Large intestine (tissue), 3 donors: ENCODE measurements around the gene ETV6. TPM values are rescaled to one million over a fixed set of nuclear protein-coding genes. Genes with fewer than 3 reads are reported as not detected.

Experiments
- DNase-seq, 2 donors: peaks; one replicate each; pipeline versions ENCODE4 v3.0.0 to v3.0.0-alpha.2; 2013
- H3K27ac ChIP-seq: one replicate; pipeline ENCODE4 v1.5.1; 2013; ENCODE audit warnings: low read length
- H3K27me3 ChIP-seq: 2 replicates; pipeline ENCODE4 v1.6.1; 2013; ENCODE audit warnings: low read length; ENCODE audit not compliant: control insufficient read depth, insufficient read depth
- H3K36me3 ChIP-seq: 2 replicates; pipeline ENCODE4 v1.6.1; 2013; ENCODE audit warnings: low read length; ENCODE audit not compliant: control insufficient read depth, insufficient read depth
- H3K4me1 ChIP-seq: one replicate; pipeline ENCODE4 v1.6.1; 2013; ENCODE audit warnings: low read length; ENCODE audit not compliant: control insufficient read depth, insufficient read depth
- H3K4me3 ChIP-seq: one replicate; pipeline ENCODE4 v1.5.1; 2013; ENCODE audit warnings: low read length
- H3K9me3 ChIP-seq: one replicate; pipeline ENCODE4 v1.6.1; 2013; ENCODE audit warnings: mild to moderate bottlenecking, low read depth, low read length, moderate library complexity; ENCODE audit not compliant: control insufficient read depth
- WGBS: methylation state at CpG from one replicate; pipeline ENCODE4 v1.1.5; 2013; ENCODE audit warnings: low lambda C conversion rate; ENCODE audit not compliant: insufficient coverage; 5-methylcytosine and 5-hydroxymethylcytosine counted together
- polyA plus RNA-seq: library from polyadenylated mRNA; unstranded; fragments of 120-200 nt; gene quantifications from one replicate; pipeline ENCODE4 v1.2.1, GENCODE V29; 2013

Gene ETV6
- polyA plus RNA-seq, 1 donor, result 14.9 TPM

- WGBS, result no CpG with 5 or more reads among the region's 3 CpGs
- H3K36me3 ChIP-seq, result no peaks in the 10 kb centered on the region
- no peak overlapping the region for H3K4me3 ChIP-seq
- no peak for DNase-seq
- no peaks in the 10 kb centered on the region for H3K9me3 ChIP-seq
- peaks cover 10% of the 10 kb centered on the region for H3K4me1 ChIP-seq
- H3K27ac ChIP-seq, result no peak overlapping the region
- H3K27me3 ChIP-seq, result no peaks in the 10 kb centered on the region
Observed at GRCh38 chr12:11810206-11810545, 160.7 kb downstream of the ETV6 start.

- no peak for DNase-seq
- Histone ChIP-seq H3K4me1 (peaks cover 10% of the 10 kb centered on the region), H3K27ac (no peak overlapping the region), H3K9me3 (no peaks in the 10 kb centered on the region), H3K27me3 (no peaks in the 10 kb centered on the region), H3K36me3 (no peaks in the 10 kb centered on the region), H3K4me3 (no peak overlapping the region)
- 75% methylated on average over 1 of the region's 3 CpGs for WGBS
Observed at GRCh38 chr12:11811008-11811407, 161.5 kb downstream of the ETV6 start.

GRCh38 chr12:11812241-11812585 lies 162.7 kb downstream of the ETV6 start:
- no peak for DNase-seq
- no CpG with 5 or more reads among the region's 2 CpGs for WGBS

GRCh38 chr12:11812586-11813437 lies 163.3 kb downstream of the ETV6 start:
- no CpG with 5 or more reads among the region's 18 CpGs for WGBS
- Histone ChIP-seq H3K36me3 (no peaks in the 10 kb centered on the region), H3K4me1 (peaks cover 10% of the 10 kb centered on the region), H3K4me3 (no peak overlapping the region), H3K27ac (peak overlapping the region; percentile 62), H3K9me3 (no peaks in the 10 kb centered on the region), H3K27me3 (no peaks in the 10 kb centered on the region)
- DNase-seq, result peak in 1 of 2 donors; percentile 45

More at GRCh38 chr12:11812241-11812585, 162.7 kb downstream of the ETV6 start:
- peak overlapping the region; percentile 62 for H3K27ac ChIP-seq
- H3K9me3 ChIP-seq, result no peaks in the 10 kb centered on the region
- H3K4me1 ChIP-seq, result peaks cover 10% of the 10 kb centered on the region
- no peaks in the 10 kb centered on the region for H3K36me3 ChIP-seq
- no peak overlapping the region for H3K4me3 ChIP-seq
- no peaks in the 10 kb centered on the region for H3K27me3 ChIP-seq

GRCh38 chr12:11813438-11813813 lies 164.0 kb downstream of the ETV6 start:
- no peak overlapping the region for H3K4me3 ChIP-seq

GRCh38 chr12:11814374-11814773 lies 164.9 kb downstream of the ETV6 start:
- Histone ChIP-seq H3K36me3 (no peaks in the 10 kb centered on the region), H3K4me3 (no peak overlapping the region), H3K9me3 (no peaks in the 10 kb centered on the region), H3K4me1 (peaks cover 10% of the 10 kb centered on the region), H3K27me3 (no peaks in the 10 kb centered on the region), H3K27ac (no peak overlapping the region)
- 60% methylated on average over 1 of the region's 3 CpGs for WGBS
- no peak for DNase-seq

More at GRCh38 chr12:11813438-11813813, 164.0 kb downstream of the ETV6 start:
- peaks cover 10% of the 10 kb centered on the region for H3K4me1 ChIP-seq
- H3K9me3 ChIP-seq, result no peaks in the 10 kb centered on the region
- no peak for DNase-seq
- no peaks in the 10 kb centered on the region for H3K36me3 ChIP-seq
- 50% methylated on average over 1 of the region's 3 CpGs for WGBS
- no peaks in the 10 kb centered on the region for H3K27me3 ChIP-seq
- H3K27ac ChIP-seq, result peak overlapping the region; percentile 62

- H3K9me3 ChIP-seq, result no peaks in the 10 kb centered on the region
- WGBS, result no CpG with 5 or more reads among the region's 5 CpGs
- no peak for DNase-seq
- no peak overlapping the region for H3K27ac ChIP-seq
- no peaks in the 10 kb centered on the region for H3K27me3 ChIP-seq
- H3K4me3 ChIP-seq, result no peak overlapping the region
- peaks cover 2% of the 10 kb centered on the region for H3K36me3 ChIP-seq
- H3K4me1 ChIP-seq, result peaks cover 10% of the 10 kb centered on the region
Observed at GRCh38 chr12:11815397-11815796, 165.9 kb downstream of the ETV6 start.

- DNase-seq, result no peak
- 86% methylated on average over 1 of the region's 4 CpGs for WGBS
- H3K27me3 ChIP-seq, result no peaks in the 10 kb centered on the region
- H3K36me3 ChIP-seq, result peaks cover 2% of the 10 kb centered on the region
- H3K4me3 ChIP-seq, result no peak overlapping the region
- H3K4me1 ChIP-seq, result no peaks in the 10 kb centered on the region
- H3K9me3 ChIP-seq, result no peaks in the 10 kb centered on the region
- H3K27ac ChIP-seq, result no peak overlapping the region
Observed at GRCh38 chr12:11819643-11820042, 170.2 kb downstream of the ETV6 start.

- 96% methylated on average over 2 of the region's 3 CpGs for WGBS
- Histone ChIP-seq H3K9me3 (no peaks in the 10 kb centered on the region), H3K4me1 (no peaks in the 10 kb centered on the region), H3K36me3 (peaks cover 2% of the 10 kb centered on the region), H3K27me3 (no peaks in the 10 kb centered on the region), H3K4me3 (no peak overlapping the region), H3K27ac (no peak overlapping the region)
- no peak for DNase-seq
Observed at GRCh38 chr12:11820476-11820875, 171.0 kb downstream of the ETV6 start.

GRCh38 chr12:11821386-11822080 lies 172.1 kb downstream of the ETV6 start:
- Histone ChIP-seq H3K36me3 (peaks cover 2% of the 10 kb centered on the region), H3K27me3 (no peaks in the 10 kb centered on the region), H3K4me1 (no peaks in the 10 kb centered on the region), H3K27ac (no peak overlapping the region), H3K4me3 (no peak overlapping the region), H3K9me3 (no peaks in the 10 kb centered on the region)
- DNase-seq, result no peak
- WGBS, result 92% methylated on average over 3 of the region's 10 CpGs
